ENCODE data around the gene ARHGEF12. TPM values are rescaled to one million over a fixed set of nuclear protein-coding genes. Genes with fewer than 3 reads are reported as not detected.

Gene ARHGEF12
- total RNA-seq, 3 donors from 2014 or later, result 88.2 to 119 (median 114) TPM

DNA sequence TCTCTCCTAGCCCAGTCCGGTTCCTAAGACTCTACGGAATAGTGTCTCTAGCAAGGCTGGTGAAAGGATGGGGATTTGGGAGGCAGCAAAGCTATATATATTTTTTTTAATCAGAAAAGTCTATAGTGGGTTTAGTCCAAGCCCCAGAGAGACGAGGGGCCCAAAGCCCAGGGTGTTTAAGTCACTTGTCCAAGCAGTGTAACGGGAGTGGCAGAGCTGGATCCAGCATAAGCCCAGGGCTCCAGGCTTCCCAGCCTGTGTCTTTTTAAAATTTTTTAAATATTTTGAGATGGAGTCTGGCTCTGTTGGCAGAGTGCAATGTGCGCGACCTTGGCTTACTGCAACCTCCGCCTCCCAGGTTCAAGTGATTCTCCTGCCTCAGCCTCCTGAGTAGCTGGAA, 182.1 kb downstream of the ARHGEF12 start:
- ATAC-seq, result no peak

DNA sequence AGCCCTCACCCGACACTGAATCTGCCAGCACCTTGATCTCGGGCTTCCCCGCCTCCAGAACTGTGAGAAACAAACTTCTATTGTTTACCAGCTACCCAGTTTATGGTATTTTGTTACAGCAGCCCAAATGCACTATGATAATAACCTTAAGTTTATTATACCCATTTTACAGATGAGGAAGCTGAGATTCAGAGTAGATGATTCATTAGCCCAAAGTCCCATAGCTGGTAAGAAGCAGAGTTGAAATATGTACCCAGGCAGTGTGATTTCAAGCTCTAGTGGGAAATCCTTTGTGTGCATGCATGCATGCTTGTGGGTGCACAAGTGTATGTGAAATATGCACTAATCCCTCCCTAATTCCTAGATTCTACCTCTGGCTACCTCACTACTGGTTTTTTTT, 183.3 kb downstream of the ARHGEF12 start:
- Histone ChIP-seq H3K36me3 (ENCODE audit: low read depth) (no peaks in the 10 kb centered on the region), H3K4me1 (ENCODE audit: low read depth) (no peaks in the 10 kb centered on the region), H3K4me3 (no peak overlapping the region), H3K9me3 (no peaks in the 10 kb centered on the region)
- TF ChIP-seq, protein P1, sequence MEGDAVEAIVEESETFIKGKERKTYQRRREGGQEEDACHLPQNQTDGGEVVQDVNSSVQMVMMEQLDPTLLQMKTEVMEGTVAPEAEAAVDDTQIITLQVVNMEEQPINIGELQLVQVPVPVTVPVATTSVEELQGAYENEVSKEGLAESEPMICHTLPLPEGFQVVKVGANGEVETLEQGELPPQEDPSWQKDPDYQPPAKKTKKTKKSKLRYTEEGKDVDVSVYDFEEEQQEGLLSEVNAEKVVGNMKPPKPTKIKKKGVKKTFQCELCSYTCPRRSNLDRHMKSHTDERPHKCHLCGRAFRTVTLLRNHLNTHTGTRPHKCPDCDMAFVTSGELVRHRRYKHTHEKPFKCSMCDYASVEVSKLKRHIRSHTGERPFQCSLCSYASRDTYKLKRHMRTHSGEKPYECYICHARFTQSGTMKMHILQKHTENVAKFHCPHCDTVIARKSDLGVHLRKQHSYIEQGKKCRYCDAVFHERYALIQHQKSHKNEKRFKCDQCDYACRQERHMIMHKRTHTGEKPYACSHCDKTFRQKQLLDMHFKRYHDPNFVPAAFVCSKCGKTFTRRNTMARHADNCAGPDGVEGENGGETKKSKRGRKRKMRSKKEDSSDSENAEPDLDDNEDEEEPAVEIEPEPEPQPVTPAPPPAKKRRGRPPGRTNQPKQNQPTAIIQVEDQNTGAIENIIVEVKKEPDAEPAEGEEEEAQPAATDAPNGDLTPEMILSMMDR (IDR thresholded peaks at IDR 0.05), result no peak
- DNase-seq (no peak), ATAC-seq (no peak)
- intact Hi-C loops (cut with DNase I, micrococcal nuclease), result loop anchor here (10.0 kb wide), 2 partner anchors 165 to 285 kb away; no protein-coding TSS in a partner anchor

More for the DNA sequence above, 182.1 kb downstream of the ARHGEF12 start:
- DNase-seq, result no peak
- intact Hi-C loops (cut with DNase I, micrococcal nuclease), result loop anchor here (10.0 kb wide), 2 partner anchors 166 to 286 kb away; no protein-coding TSS in a partner anchor
- H3K4me3 ChIP-seq, result no peak overlapping the region
- H3K36me3 ChIP-seq (ENCODE audit: low read depth), result no peaks in the 10 kb centered on the region
- TF ChIP-seq, protein P1 (IDR thresholded peaks at IDR 0.05), result no peak
- H3K4me1 ChIP-seq (ENCODE audit: low read depth), result no peaks in the 10 kb centered on the region
- H3K9me3 ChIP-seq, result no peaks in the 10 kb centered on the region

DNA sequence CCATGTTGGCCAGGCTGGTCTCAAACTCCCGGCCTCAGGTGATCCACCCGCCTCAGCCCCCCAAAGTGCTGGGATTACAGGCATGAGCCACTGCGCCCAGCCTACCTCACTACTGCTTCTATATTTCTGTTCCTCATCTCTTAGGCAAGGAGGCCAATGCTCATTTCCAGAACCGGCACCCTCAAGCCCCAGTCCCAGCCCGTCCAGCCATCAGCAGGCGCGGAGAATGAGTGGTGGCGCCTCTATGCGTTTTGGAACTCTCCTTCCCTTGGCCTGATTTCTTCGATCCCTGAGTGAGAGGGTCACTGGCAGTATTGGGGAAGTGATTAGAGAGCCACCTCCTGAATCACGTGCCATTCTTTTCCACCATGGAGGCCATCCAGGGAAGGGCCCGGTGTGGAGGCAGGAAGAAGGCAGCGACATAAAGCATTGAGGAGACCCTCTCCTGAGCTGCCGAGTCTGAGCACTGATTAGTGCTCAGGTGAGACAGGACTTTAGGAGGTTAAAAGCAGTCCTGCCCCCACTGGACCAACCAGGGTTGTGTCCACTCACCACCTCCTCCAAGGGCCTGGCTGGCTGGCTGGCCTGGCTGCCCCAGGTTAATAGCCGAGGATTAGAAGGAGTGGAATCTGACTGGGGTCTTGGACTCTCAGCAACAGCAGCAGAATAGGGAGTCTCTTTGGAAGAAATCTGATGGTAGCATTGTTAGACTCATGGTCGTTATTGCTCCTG, 184.0 kb downstream of the ARHGEF12 start:
- ATAC-seq, result no peak
- H3K4me3 ChIP-seq, result no peak overlapping the region
- TF ChIP-seq, protein P1 (IDR thresholded peaks at IDR 0.05), result no peak
- no peaks in the 10 kb centered on the region for H3K9me3 ChIP-seq
- DNase-seq, result no peak
- H3K36me3 ChIP-seq (ENCODE audit: low read depth), result no peaks in the 10 kb centered on the region
- H3K4me1 ChIP-seq (ENCODE audit: low read depth), result peaks cover 2% of the 10 kb centered on the region
- intact Hi-C loops (cut with DNase I, micrococcal nuclease), result no loop called here

DNA sequence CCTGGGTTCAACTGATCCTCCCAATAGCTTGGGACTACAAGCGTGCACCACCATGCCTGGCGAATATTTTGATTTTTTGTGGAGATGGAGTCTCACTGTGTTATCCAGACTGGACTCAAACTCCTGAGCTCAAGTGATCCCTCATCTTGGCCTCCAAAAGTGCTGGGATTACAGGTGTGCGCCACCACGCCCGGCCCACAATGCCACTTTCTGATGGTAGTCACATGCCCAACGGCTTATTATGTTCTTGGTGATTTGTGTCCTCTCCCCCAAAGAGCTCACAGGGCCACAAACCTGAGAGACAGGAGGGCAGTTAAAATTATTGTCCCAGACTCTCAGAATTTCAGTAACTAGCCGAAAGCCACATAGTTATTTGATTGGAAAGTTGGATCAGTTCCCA, 185.0 kb downstream of the ARHGEF12 start:
- Histone ChIP-seq H3K4me3 (no peak overlapping the region), H3K9me3 (no peaks in the 10 kb centered on the region), H3K4me1 (ENCODE audit: low read depth) (peaks cover 11% of the 10 kb centered on the region), H3K36me3 (ENCODE audit: low read depth) (no peaks in the 10 kb centered on the region)
- no peak for ATAC-seq
- TF ChIP-seq, protein P1 (IDR thresholded peaks at IDR 0.05), result no peak
- intact Hi-C loops (cut with DNase I, micrococcal nuclease), result no loop called here
- no peak for DNase-seq

DNA sequence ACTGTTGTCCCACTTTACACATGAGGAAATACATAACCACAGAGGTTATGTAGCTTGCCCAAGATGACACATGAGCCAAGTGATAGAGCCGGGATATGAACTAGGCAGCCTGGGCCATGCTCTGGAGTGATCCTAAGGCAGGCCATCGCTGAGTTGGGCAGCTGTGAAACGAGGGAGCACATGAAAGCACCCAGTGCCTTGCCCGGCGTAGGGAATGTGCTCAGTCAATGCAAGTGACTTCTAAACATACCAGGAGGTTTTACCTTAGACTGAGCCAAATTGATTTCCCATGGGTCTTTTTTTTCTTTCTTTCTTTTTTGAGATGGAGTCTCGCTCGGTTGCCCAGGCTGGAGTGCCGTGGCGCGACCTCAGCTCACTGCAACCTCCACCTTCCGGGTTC, 185.8 kb downstream of the ARHGEF12 start:
- TF ChIP-seq, protein P1 (IDR thresholded peaks at IDR 0.05), result no peak
- Histone ChIP-seq H3K9me3 (no peaks in the 10 kb centered on the region), H3K36me3 (ENCODE audit: low read depth) (no peaks in the 10 kb centered on the region), H3K4me3 (no peak overlapping the region), H3K4me1 (ENCODE audit: low read depth) (peaks cover 14% of the 10 kb centered on the region)
- DNase-seq (no peak), ATAC-seq (no peak)
- intact Hi-C loops (cut with DNase I, micrococcal nuclease), result no loop called here

Data from mucosa of descending colon (tissue), 3 donors.